GM18907 (cell line): ENCODE measurements around the gene STXBP2.

Experiments
- ATAC-seq: cut with Tn5 transposase; IDR thresholded peaks from one replicate; pipeline ENCODE4 v1.9.1; 2021; ENCODE audit warnings: mild to moderate bottlenecking, moderate library complexity; ENCODE audit not compliant: unreplicated experiment

Gene STXBP2

DNA sequence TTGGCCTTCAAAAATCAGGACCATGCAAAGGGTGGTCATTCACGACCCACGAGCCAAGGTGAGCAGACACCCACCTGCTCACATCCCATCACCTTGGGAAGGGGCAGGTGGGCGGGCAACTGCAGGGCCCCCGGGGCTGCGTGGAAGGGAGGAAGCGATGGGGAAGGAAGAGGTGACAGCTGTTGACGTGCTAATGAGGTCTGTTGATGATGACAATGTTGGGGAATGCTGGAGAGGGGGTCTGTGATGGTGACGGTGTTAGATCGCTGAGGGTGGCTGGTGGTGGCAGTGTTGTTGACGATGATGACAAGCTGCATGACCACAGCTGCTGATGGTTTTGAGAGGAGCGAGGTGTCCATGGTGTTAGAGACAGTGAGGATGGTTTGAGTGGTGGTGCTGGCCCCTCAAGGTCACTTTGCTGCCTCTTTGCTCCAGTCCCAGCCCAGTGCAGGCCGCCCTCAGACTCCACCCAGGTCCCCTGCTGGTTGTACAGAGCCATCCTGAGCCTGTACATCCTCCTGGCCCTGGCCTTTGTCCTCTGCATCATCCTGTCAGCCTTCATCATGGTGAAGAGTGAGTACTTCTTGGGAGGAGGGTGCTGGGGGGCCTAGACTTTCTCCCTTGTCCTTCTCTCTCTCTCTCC lies 40.9 kb downstream of the STXBP2 start:
- no peak for ATAC-seq

DNA sequence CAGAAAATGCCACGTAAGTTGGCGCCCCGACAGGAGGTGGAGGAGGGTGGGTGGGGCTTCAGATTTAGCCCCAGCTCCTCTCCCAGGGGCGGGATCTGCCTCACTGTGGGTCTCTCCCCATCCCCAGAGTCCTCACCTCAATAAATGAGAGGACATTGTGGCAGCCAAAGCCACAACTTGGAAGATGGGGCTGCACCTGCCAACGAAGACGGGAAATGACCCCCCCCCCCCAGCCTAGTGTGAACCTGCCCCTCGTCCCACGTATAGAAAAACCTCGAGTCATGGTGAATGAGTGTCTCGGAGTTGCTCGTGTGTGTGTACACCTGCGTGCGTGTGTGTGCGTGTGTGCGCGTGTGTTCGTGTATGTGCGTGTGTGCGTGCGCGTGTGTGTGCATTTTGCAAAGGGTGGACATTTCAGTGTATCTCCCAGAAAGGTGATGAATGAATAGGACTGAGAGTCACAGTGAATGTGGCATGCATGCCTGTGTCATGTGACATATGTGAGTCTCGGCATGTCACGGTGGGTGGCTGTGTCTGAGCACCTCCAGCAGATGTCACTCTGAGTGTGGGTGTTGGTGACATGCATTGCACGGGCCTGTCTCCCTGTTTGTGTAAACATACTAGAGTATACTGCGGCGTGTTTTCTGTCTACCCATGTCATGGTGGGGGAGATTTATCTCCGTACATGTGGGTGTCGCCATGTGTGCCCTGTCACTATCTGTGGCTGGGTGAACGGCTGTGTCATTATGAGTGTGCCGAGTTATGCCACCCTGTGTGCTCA lies 42.3 kb downstream of the STXBP2 start:
- ATAC-seq, result no peak

DNA sequence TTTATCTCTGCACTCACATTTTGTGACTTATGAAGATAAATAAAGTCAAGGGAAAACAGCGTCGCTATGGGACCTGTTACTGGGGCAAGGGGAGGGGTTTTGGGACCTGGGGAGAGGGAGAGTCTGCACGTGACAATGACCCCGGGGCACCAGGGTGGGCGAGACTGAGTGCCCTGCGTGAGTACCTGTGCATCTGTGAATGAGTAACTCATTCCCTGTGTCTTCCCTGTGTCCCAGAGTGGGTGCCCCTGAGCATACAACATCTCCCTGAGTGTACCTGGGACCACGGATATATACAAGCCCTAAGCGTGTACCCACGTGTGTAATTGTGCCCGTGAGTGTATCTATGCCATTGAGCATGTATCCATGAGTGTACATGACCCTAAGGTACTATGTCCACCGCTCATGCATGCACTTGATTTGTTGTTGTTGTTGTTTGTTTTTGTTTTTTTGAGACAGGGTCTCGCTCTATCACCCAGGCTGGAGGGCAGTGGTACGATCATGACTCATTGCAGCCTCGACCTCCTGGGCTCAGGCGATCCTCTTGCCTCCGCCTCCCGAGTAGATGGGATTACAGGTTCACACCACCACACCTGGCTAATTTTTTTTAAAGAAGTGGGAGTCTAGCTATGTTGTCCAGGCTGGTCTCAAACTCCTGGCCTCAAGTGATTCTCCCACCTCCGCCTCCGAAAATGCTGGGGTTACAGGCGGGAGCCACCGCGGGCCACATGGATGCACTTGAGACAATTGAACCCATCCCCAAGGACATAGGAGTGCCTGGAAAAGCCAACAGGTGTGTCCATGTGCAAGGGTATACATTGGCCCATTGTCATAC lies 43.1 kb downstream of the STXBP2 start:
- ATAC-seq, result no peak

DNA sequence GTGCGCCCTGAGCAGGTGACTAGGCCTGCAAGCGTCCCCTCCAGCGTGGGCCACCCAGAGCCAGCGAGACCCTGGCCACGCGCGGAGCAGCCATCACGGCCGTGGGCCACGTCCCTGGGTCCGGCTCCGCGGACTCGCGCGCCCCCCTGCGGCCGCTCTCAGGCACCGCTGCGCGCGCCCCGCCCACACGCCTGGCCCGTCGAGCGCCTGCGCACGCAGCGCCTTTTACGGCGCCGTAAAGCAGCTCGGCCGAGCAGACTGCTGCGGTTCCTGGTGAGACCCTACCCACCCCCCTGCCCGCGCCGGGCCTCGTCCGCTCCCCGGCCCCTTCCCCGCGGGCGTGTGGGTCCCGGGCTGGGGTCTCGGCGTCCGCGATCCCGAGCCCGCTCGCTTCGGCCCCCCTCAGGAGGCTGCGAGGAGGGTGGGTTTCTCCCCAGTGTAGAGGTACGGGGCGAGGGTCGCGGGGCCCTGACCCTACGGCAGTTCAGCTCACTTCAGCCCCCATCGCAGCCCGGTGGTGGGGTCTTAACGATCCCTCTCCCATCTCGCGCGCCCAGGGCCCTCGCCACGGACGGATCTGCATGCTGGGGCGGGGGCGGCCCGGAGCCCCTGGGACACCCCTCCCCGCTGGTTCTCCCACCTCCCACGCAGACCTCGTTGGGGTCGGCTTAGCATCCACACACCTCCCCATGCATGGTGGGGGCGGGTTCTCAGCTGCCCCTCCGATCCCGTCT lies 43.9 kb downstream of the STXBP2 start, which contains the start of gene TRAPPC5:
TSS of gene TRAPPC5 (plus strand) at position 228 of the 734 bp plus-strand sequence. CDS start 1,421 bp downstream, outside the sequence.
- ATAC-seq, result peak; percentile 61

DNA sequence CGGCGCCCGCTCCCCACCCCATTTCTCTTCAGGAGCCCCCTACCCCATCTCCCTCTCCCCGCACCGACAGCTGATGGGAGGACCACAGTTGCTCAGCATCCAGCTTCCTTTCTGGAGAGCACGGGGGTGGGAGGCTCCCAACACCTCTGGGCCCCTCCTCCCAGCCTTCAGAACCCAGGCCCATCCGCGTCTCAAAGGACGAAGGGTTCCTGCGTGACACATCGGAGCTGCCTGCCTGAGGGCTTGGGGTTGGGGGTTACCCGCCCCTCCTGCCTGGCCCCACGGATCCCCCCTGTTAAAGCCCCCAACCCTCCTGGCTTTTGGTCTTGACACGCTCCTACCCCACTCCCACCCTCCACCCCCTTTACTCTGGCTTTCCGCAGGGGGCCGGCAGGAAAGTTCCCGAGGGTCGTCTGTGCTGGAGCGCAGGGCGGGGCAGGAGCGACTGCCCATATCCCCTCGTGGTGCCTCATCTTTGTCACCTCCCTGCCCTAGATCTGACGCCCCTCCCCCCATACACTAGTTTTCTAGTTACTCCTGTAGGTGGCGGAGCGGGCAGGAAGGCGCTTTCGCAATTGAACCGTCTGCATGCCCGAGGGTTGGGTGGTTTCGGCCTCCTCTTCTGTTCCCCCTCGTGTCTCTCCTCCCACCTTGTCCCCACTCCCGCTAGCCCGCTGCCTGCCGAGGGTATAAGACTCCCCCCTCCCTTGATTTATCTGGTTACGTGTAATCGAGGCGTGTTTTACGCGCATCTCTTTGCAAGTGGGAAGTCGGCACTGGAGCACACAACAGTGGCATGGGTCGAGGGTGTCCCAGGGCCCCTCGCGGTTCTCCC lies 44.6 kb downstream of the STXBP2 start:
- peak; percentile 19 for ATAC-seq

DNA sequence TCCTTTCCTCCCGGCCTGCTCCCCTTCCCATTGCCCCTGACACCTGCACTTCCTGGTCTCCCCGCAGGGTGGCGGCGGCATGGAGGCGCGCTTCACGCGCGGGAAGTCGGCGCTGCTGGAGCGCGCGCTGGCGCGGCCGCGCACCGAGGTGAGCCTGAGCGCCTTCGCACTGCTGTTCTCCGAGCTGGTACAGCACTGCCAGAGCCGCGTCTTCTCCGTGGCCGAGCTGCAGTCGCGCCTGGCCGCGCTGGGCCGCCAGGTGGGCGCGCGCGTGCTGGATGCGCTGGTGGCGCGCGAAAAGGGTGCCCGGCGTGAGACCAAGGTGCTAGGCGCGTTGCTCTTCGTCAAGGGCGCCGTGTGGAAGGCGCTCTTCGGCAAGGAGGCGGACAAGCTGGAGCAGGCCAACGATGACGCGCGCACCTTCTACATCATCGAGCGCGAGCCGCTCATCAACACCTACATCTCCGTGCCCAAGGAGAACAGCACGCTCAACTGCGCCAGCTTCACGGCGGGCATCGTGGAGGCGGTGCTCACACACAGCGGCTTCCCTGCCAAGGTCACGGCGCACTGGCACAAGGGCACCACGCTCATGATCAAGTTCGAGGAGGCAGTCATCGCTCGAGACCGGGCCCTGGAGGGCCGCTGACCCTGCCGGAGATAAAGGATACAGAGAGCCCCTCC lies 45.4 kb downstream of the STXBP2 start:
- no peak for ATAC-seq

DNA sequence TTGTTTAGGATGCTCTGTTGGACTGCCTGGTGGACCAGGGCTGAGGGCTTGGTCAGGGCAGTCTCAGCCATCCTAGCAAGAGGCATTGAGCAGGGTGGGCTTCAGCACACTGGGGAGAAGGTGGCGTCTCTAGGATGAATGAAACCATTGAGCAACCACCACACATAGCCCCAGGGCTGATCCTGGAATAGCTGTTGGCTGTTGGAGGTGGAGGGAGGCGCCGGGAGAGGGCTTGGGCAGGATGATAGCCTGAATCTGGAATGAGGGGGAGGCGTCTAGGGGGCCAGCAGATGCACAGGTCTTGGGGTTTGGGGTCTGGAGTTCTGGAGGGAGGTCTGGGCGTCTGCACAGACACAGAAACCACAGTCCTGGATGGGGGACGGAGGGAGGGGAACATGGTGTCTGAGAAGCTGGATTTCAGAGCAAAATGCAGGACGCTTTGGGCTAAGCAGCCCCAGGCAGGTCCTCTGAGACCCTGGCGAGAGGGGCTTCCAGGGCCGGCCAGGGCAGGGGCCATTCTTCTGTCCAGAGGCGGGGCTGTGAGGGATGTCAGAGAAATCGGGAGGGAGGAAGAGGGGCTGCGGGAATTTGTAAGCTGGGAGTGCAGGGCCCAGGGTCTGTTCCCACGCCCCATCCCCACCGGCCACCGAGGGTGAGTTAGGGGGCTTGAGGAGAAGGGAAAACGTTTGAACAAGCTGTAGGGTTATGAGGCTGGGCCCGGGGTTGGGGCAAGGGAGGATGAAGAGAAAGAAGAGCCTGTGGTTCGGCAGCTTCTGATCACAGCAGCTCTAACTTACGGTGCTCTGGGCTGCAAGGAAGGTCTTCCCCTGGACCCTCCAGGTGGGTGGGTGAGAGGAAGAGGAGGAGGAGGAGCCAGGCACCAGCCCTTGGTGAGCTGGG lies 48.9 kb downstream of the STXBP2 start:
- no peak for ATAC-seq

DNA sequence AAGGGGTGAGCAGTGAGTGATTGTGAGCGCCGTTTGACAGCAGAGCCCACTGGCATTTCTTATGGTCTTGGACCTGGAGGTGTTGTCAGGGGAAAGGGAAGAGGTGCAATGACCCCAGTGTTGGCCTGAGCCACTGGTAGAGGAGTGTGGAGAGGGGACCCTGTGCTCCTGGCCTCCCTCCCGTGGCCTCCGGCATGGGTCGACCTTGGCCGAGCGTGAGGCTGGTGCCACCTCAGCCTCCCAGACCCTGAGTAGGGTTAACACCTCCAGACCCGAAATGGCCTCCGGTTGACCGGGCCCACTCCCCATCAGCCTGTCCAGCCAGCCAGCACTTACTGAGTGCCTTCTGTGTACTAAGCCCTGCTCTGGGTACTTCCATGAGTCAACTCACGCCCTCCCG lies 50.3 kb downstream of the STXBP2 start:
- no peak for ATAC-seq

DNA sequence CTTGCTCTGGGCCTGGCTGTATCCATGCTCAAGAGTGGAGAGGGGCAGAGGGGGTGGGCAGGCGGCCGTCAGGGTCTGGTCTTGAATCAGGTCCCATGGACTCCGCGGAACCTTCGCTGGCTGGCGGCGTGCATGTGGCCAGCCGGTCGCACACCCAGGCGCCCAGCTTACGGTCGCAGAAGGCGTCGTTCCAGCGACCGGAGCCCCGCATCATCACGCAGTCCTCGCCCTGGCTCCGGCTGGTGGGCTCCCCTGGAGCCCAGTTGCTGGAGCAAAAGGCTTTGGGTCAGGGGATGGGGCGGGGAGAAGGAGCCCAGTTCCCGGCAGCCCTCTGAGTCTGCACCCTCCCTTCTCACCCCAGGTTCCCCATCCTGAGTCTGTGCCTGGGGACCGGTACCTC lies 52.3 kb downstream of the STXBP2 start:
- ATAC-seq, result no peak

DNA sequence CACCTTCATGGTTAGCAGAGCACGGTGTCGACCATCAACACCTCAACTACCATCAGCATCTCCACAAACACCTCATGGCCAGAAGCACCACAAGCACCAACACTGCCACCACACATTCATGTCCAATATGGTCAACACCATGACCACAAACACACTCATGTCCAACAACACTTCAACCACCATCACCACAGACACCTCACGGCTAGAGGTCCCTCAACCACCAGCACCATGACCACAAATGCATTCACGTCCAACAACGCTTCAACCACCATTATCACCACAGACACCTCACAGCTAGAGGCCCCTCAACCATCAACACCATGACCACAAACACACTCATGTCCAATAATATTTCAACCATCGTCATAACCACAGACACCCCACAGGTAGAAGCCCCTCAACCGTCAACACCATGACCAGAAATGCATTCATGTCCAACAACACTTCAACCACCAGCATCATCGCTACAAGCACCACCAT lies 53.9 kb downstream of the STXBP2 start:
- no peak for ATAC-seq

DNA sequence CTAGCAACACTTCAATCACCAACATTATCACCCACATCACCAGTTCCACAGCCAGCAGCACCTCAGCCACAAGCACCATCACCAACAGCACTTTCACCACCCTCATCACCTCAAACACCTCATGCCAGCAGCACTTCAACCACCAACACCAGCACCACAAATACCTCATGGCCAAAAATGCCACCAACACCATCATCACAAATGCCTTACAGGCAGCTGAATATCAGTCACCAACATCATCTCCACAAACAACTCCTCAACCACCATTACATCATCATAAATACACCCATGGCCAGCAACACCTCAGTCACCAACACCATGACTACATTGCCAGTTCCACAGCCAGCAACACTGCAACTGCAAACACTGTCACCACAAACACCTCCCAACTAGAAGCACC lies 54.6 kb downstream of the STXBP2 start:
- ATAC-seq, result no peak

DNA sequence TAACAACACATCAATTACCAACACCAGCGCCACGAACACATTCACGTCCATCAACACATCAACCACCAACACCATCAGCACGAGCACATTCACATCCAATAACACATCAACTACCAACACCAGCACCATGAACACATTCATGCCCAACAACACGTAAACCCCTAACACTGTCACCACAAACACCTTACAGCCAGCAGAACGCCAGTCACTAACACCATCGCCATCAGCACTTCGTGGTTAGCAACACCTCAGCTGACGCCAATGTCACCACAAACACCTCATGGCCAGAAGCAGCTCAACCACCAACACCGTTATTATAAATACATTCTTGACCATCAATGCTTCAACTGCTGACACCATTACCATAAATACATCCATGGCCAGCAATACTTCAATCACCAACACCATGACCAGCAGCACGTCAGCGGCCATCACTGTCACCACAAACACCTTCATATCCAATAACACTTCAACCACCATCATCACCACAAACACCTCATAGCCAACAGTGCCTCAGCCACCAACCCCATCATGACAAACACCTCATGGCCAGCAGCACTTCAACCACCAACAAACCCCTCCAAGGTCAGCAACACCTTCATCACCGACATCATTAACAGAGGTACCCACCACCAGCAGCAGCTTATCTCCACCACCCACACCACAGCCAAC lies 55.6 kb downstream of the STXBP2 start:
- ATAC-seq, result no peak

DNA sequence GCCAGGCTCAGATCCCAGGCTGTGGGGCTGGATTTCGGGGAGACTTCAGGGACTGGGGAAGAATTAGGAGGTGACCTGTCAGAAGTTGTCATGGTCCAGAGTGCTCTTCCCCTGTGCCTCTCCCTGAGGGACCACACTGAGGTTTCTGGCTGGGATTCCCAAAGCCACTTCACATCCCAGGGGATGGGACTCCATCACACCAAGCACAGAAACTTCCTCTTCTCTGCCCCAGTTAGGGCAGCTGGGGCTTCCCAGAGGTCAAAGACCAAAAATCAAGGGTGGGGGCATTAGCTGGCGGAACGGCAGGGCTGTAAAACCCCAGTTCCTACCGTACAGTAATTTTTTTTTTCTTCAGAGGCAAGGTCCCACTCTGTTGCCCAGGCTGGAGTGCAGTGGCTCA lies 57.6 kb downstream of the STXBP2 start:
- ATAC-seq, result no peak
